Colonic mucosa (tissue), 4 donors: Measurements from ENCODE around the gene GBX1. TPM values are rescaled to one million over a fixed set of nuclear protein-coding genes. Genes with fewer than 3 reads are reported as not detected.

ENCODE experiments used
- DNase-seq: peaks from one replicate; pipeline ENCODE4 v3.0.0-alpha.2; 2020
- H3K27ac ChIP-seq: fragments of 200-600 bp; one replicate; pipeline ENCODE4 v1.8.0; 2021
- H3K27me3 ChIP-seq: fragments of 200-600 bp; one replicate; pipeline ENCODE4 v1.8.0; 2021
- H3K36me3 ChIP-seq: fragments of 200-600 bp; one replicate; pipeline ENCODE4 v1.8.0; 2021
- H3K4me1 ChIP-seq: fragments of 200-600 bp; one replicate; pipeline ENCODE4 v1.8.0; 2021; ENCODE audit warnings: mild to moderate bottlenecking
- H3K4me3 ChIP-seq: fragments of 200-600 bp; one replicate; pipeline ENCODE4 v1.8.0; 2021
- H3K9ac ChIP-seq, 2 donors: one replicate each; pipeline ENCODE4 v1.7.0; 2013; ENCODE audit warnings: control low read depth in 2 of 2, low read depth in 2 of 2, low read length in 2 of 2
- H3K9me3 ChIP-seq: fragments of 200-600 bp; one replicate; pipeline ENCODE4 v1.8.0; 2021
- CTCF ChIP-seq: fragments of 200-600 bp; IDR thresholded peaks from one replicate; pipeline ENCODE4 v1.8.0; 2022; ENCODE audit warnings: antibody characterized with exemption, mild to moderate bottlenecking
- intact Hi-C: fragments of 100-400 bp; cut with DNase I; formaldehyde crosslinking; loops from one replicate; pipeline ENCODE4 v1.14.1; 2022
- total RNA-seq, 2 donors: library from RNA; stranded (reverse); fragmentation: NEBNext Ultra II Directional in 1 of 2; extraction: Animal tissue kit (Norgen Biotek cat#: 25700) in 1 of 2; gene quantifications; one replicate each; pipeline ENCODE4 v1.2.1, GENCODE V29; 2021
- donor health status: healthy.
- donor health status: DM: no; HTN: no; CAD: no.
- donor health status: DM: no; HTN: no; CAD: no.

GBX1 gene
- total RNA-seq = not detected

DNA sequence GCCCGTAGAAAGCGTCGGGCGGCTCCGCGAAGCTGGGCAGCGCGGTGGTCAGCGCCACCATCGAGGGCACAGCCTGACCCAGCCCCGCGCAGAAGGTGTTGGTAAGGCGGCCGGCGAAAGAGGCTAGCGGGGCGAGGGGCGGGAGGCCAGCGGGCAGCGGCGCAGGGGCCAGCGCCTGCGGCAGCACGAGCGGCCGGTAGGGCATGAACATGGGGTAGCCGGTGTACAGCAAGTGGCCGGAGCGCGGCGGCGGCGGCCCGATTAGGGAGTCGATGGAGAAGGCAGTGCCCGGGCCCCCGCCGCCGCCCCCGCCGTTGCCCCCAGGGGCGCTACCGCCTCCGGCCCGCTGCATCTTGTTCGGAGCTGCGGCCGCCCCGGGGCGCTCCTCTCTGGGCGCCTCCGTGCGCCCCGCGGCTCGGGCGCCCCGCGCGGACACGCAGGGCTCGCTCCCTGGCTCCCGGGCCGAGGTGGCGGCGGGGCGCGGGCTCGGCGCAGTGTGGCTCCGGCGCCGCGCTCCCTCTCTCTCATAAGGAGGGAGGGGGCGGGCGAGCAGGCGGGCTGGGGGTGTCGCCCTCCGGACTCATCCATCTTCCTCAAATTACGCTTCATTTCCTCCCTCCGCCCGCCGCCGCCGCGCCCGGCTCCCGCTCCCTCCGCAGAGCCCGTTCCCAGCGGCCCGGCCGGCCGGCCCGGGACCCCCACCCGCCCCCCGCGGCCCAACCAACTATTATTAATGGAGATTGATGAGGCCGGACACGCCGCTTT is at the start of gene GBX1:
Gene GBX1, minus strand, starts transcription at position 498 of the 765 bp plus-strand sequence. Its CDS starts 146 bp downstream, at position 352.
- Histone ChIP-seq H3K9me3 (no peaks in the 10 kb centered on the region), H3K27me3 (peaks cover 44% of the 10 kb centered on the region), H3K36me3 (no peaks in the 10 kb centered on the region), H3K4me1 (peaks cover 6% of the 10 kb centered on the region), H3K4me3 (peak within 1 kb of the TSS; percentile 40), H3K27ac (no peak within 1 kb of the TSS), H3K9ac (no peak within 1 kb of the TSS)
- DNase-seq = no peak
- intact Hi-C loops = no loop called here
- TF ChIP-seq CTCF = no peak

DNA sequence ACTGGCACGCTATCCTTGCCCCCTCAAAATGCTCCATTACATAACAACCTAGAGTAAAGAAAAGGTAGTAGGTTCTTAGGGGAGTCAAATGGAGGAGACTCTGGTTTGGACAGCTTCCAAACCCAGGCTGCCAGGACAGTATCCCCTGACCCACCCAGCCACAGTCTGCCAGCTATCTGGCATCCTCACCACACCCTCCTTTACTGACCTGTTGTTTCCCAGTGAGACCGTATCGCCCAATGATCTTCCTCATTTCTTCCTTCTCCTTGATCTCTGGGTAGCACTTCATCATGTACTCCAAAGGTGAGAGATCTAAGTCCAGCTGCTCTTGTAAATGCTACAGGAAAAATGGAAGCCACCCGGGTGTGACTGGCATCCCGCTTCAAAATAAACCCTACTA is 47.9 kb upstream of the GBX1 start:
- peak; percentile 44 for DNase-seq

GRCh38 chr7:151213826-151214225 is 46.3 kb upstream of the GBX1 start:
- DNase-seq = no peak
- Histone ChIP-seq H3K36me3 (peaks cover 14% of the 10 kb centered on the region), H3K9ac (no peak overlapping the region), H3K9me3 (no peaks in the 10 kb centered on the region), H3K4me1 (no peaks in the 10 kb centered on the region), H3K27ac (no peak overlapping the region), H3K4me3 (no peak overlapping the region), H3K27me3 (no peaks in the 10 kb centered on the region)
- intact Hi-C loops = no loop called here
- TF ChIP-seq CTCF = no peak

More for the DNA sequence above, 47.9 kb upstream of the GBX1 start:
- H3K27me3 ChIP-seq = no peaks in the 10 kb centered on the region
- H3K4me1 ChIP-seq = no peaks in the 10 kb centered on the region
- peaks cover 14% of the 10 kb centered on the region for H3K36me3 ChIP-seq
- no peak overlapping the region for H3K9ac ChIP-seq
- no peak for TF ChIP-seq CTCF
- no peaks in the 10 kb centered on the region for H3K9me3 ChIP-seq
- H3K27ac ChIP-seq = no peak overlapping the region
- intact Hi-C loops = no loop called here
- no peak overlapping the region for H3K4me3 ChIP-seq

GRCh38 chr7:151212626-151213025 is 45.1 kb upstream of the GBX1 start:
- H3K9ac ChIP-seq = no peak overlapping the region
- no peaks in the 10 kb centered on the region for H3K27me3 ChIP-seq
- peaks cover 14% of the 10 kb centered on the region for H3K36me3 ChIP-seq
- H3K4me1 ChIP-seq = no peaks in the 10 kb centered on the region
- no peak overlapping the region for H3K27ac ChIP-seq
- H3K9me3 ChIP-seq = no peaks in the 10 kb centered on the region
- no peak for DNase-seq
- H3K4me3 ChIP-seq = no peak overlapping the region
- intact Hi-C loops = no loop called here
- no peak for TF ChIP-seq CTCF

DNA sequence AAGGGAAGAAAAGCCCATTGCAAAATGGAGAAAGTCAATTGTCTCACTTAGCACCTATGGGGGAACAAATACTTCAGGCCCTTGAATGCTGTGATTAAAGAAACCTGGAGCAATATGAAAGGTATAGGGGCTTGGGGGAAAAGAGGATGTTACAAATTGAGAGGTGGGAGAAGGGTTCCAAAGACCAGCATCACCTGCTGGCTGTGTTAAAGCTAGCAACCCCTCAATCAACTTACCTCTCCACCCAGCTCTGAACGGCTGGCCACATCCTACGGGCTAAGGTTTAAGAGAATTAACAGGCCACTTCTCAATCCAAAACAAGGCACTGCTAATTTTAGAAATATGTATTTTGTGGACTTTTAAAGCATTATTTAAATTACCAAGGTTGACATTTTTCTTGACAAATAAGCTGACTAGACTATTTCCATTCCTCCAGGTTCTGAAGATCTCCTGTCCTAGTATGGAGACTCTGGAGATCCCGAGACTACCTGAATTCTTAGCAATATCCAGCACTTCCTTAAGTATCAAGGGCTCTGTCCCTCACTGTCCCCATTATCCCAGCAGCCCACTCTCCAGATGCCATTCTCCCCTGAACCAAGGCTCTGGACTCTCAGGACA is 43.8 kb upstream of the GBX1 start:
- DNase-seq = no peak
- Histone ChIP-seq H3K4me1 (no peaks in the 10 kb centered on the region), H3K9ac (no peak overlapping the region), H3K36me3 (peaks cover 9% of the 10 kb centered on the region), H3K4me3 (no peak overlapping the region), H3K9me3 (no peaks in the 10 kb centered on the region), H3K27me3 (no peaks in the 10 kb centered on the region), H3K27ac (no peak overlapping the region)
- intact Hi-C loops = no loop called here
- TF ChIP-seq CTCF = no peak
